ENCODE results near the gene ANKRD39. TPM values are rescaled to one million over a fixed set of nuclear protein-coding genes. Genes with fewer than 3 reads are reported as not detected.

Gene ANKRD39
- total and polyA plus RNA-seq, 12 donors = 9.2 to 49.5 (median 22.5) TPM

- no peaks in the 10 kb centered on the region for H3K9me3 ChIP-seq (replicated peaks in 1 of 3)
- TF ChIP-seq CTCF (IDR thresholded peaks at IDR 0.05) (no peak), POLR2A (IDR thresholded peaks at IDR 0.05) (no peak)
- H3K4me1 ChIP-seq (replicated peaks in 1 of 2) = peaks cover 6 to 32% of the 10 kb centered on the region in 2 donors
- intact Hi-C loops (cut with DNase I) = loop anchor here in 1 of 2 donors (5.0 kb wide), 1 partner anchor 80 kb away; no protein-coding TSS in a partner anchor
- H3K36me3 ChIP-seq (replicated peaks in 1 of 2) = no peaks in the 10 kb centered on the region
- H3K4me3 ChIP-seq = no peak overlapping the region
- H3K27me3 ChIP-seq = no peaks in the 10 kb centered on the region
- H3K27ac ChIP-seq = peak overlapping the region in 3 of 5 donors; percentile 12 to 47 (median 18)
- 65 to 80% (median 77%) methylated on average over 14 of the region's 14 CpGs for WGBS, 4 donors
- peak in 1 of 7 donors; percentile 34 for DNase-seq
These were observed 15.0 kb upstream of the ANKRD39 start for GRCh38 chr2:96872591-96873349.

GRCh38 chr2:96870626-96871255, 12.9 kb upstream of the ANKRD39 start:
- WGBS, 4 donors = 16 to 25% (median 23%) methylated on average over 4 to 13 of the region's 13 CpGs
- peak in 1 of 2 donors; percentile 19 for TF ChIP-seq POLR2A (IDR thresholded peaks at IDR 0.05)
- no peak for TF ChIP-seq CTCF (IDR thresholded peaks at IDR 0.05)
- peak overlapping the region; percentile 41 to 95 (median 90) for H3K27ac ChIP-seq
- peak in 5 of 7 donors; percentile 53 to 71 (median 56) for DNase-seq
- peaks cover 11 to 50% of the 10 kb centered on the region in 2 donors for H3K4me1 ChIP-seq (replicated peaks in 1 of 2)
- no peaks in the 10 kb centered on the region for H3K9me3 ChIP-seq (replicated peaks in 1 of 3)
- peaks cover 0 to 17% of the 10 kb centered on the region in 2 donors for H3K36me3 ChIP-seq (replicated peaks in 1 of 2)
- H3K27me3 ChIP-seq = no peaks in the 10 kb centered on the region
- H3K4me3 ChIP-seq = peak overlapping the region in 2 of 4 donors; percentile 83
- intact Hi-C loops (cut with DNase I) = loop anchor here in 1 of 2 donors (5.0 kb wide), 1 partner anchor 82 kb away; no protein-coding TSS in a partner anchor

GRCh38 chr2:96869822-96870625, 12.2 kb upstream of the ANKRD39 start, which contains the start of gene SEMA4C:
SEMA4C (minus strand) TSS chr2:96870080; CDS start chr2:96867886, 2,194 bp downstream.
- Histone ChIP-seq H3K27ac (peak within 1 kb of the TSS; percentile 54 to 95 (median 90)), H3K27me3 (no peaks in the 10 kb centered on the region), H3K4me3 (peak within 1 kb of the TSS; percentile 65 to 94 (median 83)), H3K4me1 (replicated peaks in 1 of 2) (peaks cover 11 to 50% of the 10 kb centered on the region in 2 donors), H3K36me3 (replicated peaks in 1 of 2) (peaks cover 0 to 24% of the 10 kb centered on the region in 2 donors), H3K9me3 (replicated peaks in 1 of 3) (no peaks in the 10 kb centered on the region)
- WGBS, 4 donors = 0 to 6% (median 2%) methylated on average over 2 to 93 of the region's 93 CpGs
- DNase-seq = peak in 6 of 7 donors; percentile 53 to 74 (median 64)
- intact Hi-C loops (cut with DNase I) = loop anchor here in 1 of 2 donors (5.0 to 10.0 kb wide), 5 partner anchors 55 to 245 kb away; partner anchors contain the start of genes ANKRD36, CNNM3 and CNNM4
- TF ChIP-seq POLR2A (IDR thresholded peaks at IDR 0.05) (peak in 1 of 2 donors; percentile 42), CTCF (IDR thresholded peaks at IDR 0.05) (no peak)

All from adrenal gland (tissue), 12 donors.